ENCODE measurements around the gene DENND1A.

Gene DENND1A

DNA sequence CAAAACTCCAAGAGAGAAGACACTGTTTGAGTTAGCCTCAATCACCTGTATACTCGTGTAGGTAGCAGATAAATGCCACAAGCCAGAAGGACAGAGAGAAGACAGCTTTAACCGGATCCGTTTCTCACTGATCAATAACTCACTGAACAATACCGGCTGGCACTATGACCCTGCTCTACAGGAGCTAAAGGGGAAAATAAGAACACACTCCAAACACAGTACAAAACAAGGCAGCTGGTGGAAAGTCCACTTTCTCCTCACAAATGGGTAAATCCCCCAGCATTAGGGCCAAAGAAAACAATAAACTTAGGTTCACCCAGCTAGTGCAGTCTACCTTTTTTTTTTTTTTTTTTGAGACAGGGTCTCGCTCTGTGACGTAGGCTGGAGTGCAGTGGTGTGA is 404.5 kb downstream of the DENND1A start:
- Histone ChIP-seq H2BK5ac (ENCODE audit: low read depth, low read length, poor library complexity, severe bottlenecking) (no peak overlapping the region), H3K79me1 (replicated peaks; ENCODE audit: low read length, poor library complexity, severe bottlenecking) (no peaks in the 10 kb centered on the region), H3K4me2 (ENCODE audit: low read length, poor library complexity, severe bottlenecking) (no peak overlapping the region), H4K8ac (ENCODE audit: low read length) (no peak overlapping the region), H3K4ac (ENCODE audit: low read depth in 1 of 2, low read length in 2 of 2) (no peak overlapping the region), H3K9me3 (ENCODE audit: control insufficient read depth, low read length) (peaks cover 7% of the 10 kb centered on the region), H3K27me3 (ENCODE audit: control insufficient read depth in 1 of 2, insufficient read depth in 1 of 2, low read length in 2 of 2) (no peaks in the 10 kb centered on the region), H3K4me3 (ENCODE audit: insufficient read depth in 1 of 2, low read depth in 1 of 2, low read length in 2 of 2) (no peak overlapping the region), H2BK120ac (ENCODE audit: low read depth, low read length) (no peak overlapping the region), H2AK5ac (ENCODE audit: low read length, severe bottlenecking) (no peak overlapping the region), H3K18ac (ENCODE audit: low read depth in 1 of 2, low read length in 2 of 2) (no peak overlapping the region), H3K27ac (ENCODE audit: low read length, poor library complexity, severe bottlenecking) (no peak overlapping the region), H3K23ac (ENCODE audit: low read length in 2 of 2) (no peak overlapping the region), H2BK15ac (ENCODE audit: low read depth, poor library complexity, severe bottlenecking) (no peak overlapping the region), H4K91ac (ENCODE audit: low read length) (no peak overlapping the region), H3K9ac (ENCODE audit: low read length) (no peak overlapping the region), H2AFZ (ENCODE audit: low read depth, low read length) (no peak overlapping the region), H2BK12ac (ENCODE audit: low read length in 2 of 2) (no peak overlapping the region), H3K4me1 (ENCODE audit: control insufficient read depth, insufficient read depth, low read depth, low read length) (no peaks in the 10 kb centered on the region), H3K14ac (ENCODE audit: low read length in 2 of 2) (no peak overlapping the region), H3K36me3 (ENCODE audit: control insufficient read depth in 1 of 2, insufficient read depth in 2 of 2, low read depth in 1 of 2, low read length in 2 of 2) (peaks cover 0 to 4% of the 10 kb centered on the region in 2 experiments)
- DNase-seq = no peak
- WGBS = 96% methylated on average over 4 of the region's 6 CpGs

- H3K23ac ChIP-seq (ENCODE audit: low read length in 2 of 2) = no peak overlapping the region
- H3K18ac ChIP-seq (ENCODE audit: low read depth in 1 of 2, low read length in 2 of 2) = no peak overlapping the region
- 94% methylated on average over 6 of the region's 6 CpGs for WGBS
- no peak overlapping the region for H3K14ac ChIP-seq (ENCODE audit: low read length in 2 of 2)
- H2BK15ac ChIP-seq (ENCODE audit: low read depth, poor library complexity, severe bottlenecking) = no peak overlapping the region
- no peak overlapping the region for H4K91ac ChIP-seq (ENCODE audit: low read length)
- H3K4me3 ChIP-seq (ENCODE audit: insufficient read depth in 1 of 2, low read depth in 1 of 2, low read length in 2 of 2) = no peak overlapping the region
- no peak overlapping the region for H3K4me2 ChIP-seq (ENCODE audit: low read length, poor library complexity, severe bottlenecking)
- H3K27ac ChIP-seq (ENCODE audit: low read length, poor library complexity, severe bottlenecking) = no peak overlapping the region
- H3K36me3 ChIP-seq (ENCODE audit: control insufficient read depth in 1 of 2, insufficient read depth in 2 of 2, low read depth in 1 of 2, low read length in 2 of 2) = peaks cover 0 to 4% of the 10 kb centered on the region in 2 experiments
- no peak overlapping the region for H3K4ac ChIP-seq (ENCODE audit: low read depth in 1 of 2, low read length in 2 of 2)
- H3K27me3 ChIP-seq (ENCODE audit: control insufficient read depth in 1 of 2, insufficient read depth in 1 of 2, low read length in 2 of 2) = no peaks in the 10 kb centered on the region
- peaks cover 1% of the 10 kb centered on the region for H3K9me3 ChIP-seq (ENCODE audit: control insufficient read depth, low read length)
- no peak overlapping the region for H2BK5ac ChIP-seq (ENCODE audit: low read depth, low read length, poor library complexity, severe bottlenecking)
- DNase-seq = no peak
- no peak overlapping the region for H2AFZ ChIP-seq (ENCODE audit: low read depth, low read length)
- H3K9ac ChIP-seq (ENCODE audit: low read length) = no peak overlapping the region
- H4K8ac ChIP-seq (ENCODE audit: low read length) = no peak overlapping the region
- H2BK12ac ChIP-seq (ENCODE audit: low read length in 2 of 2) = no peak overlapping the region
- no peak overlapping the region for H2AK5ac ChIP-seq (ENCODE audit: low read length, severe bottlenecking)
- no peak overlapping the region for H2BK120ac ChIP-seq (ENCODE audit: low read depth, low read length)
- no peaks in the 10 kb centered on the region for H3K4me1 ChIP-seq (ENCODE audit: control insufficient read depth, insufficient read depth, low read depth, low read length)
- no peaks in the 10 kb centered on the region for H3K79me1 ChIP-seq (replicated peaks; ENCODE audit: low read length, poor library complexity, severe bottlenecking)
Measured at GRCh38 chr9:123524866-123525265, 405.1 kb downstream of the DENND1A start.

- 98% methylated on average over 2 of the region's 2 CpGs for WGBS
- no peak overlapping the region for H2BK15ac ChIP-seq (ENCODE audit: low read depth, poor library complexity, severe bottlenecking)
- H3K9ac ChIP-seq (ENCODE audit: low read length) = no peak overlapping the region
- no peak overlapping the region for H2BK5ac ChIP-seq (ENCODE audit: low read depth, low read length, poor library complexity, severe bottlenecking)
- no peaks in the 10 kb centered on the region for H3K9me3 ChIP-seq (ENCODE audit: control insufficient read depth, low read length)
- no peak overlapping the region for H3K18ac ChIP-seq (ENCODE audit: low read depth in 1 of 2, low read length in 2 of 2)
- H3K4me1 ChIP-seq (ENCODE audit: control insufficient read depth, insufficient read depth, low read depth, low read length) = no peaks in the 10 kb centered on the region
- H2AFZ ChIP-seq (ENCODE audit: low read depth, low read length) = no peak overlapping the region
- H4K8ac ChIP-seq (ENCODE audit: low read length) = no peak overlapping the region
- H2AK5ac ChIP-seq (ENCODE audit: low read length, severe bottlenecking) = no peak overlapping the region
- H3K27ac ChIP-seq (ENCODE audit: low read length, poor library complexity, severe bottlenecking) = no peak overlapping the region
- H3K4me3 ChIP-seq (ENCODE audit: insufficient read depth in 1 of 2, low read depth in 1 of 2, low read length in 2 of 2) = no peak overlapping the region
- H4K91ac ChIP-seq (ENCODE audit: low read length) = no peak overlapping the region
- no peak overlapping the region for H3K23ac ChIP-seq (ENCODE audit: low read length in 2 of 2)
- no peak overlapping the region for H2BK120ac ChIP-seq (ENCODE audit: low read depth, low read length)
- H3K27me3 ChIP-seq (ENCODE audit: control insufficient read depth in 1 of 2, insufficient read depth in 1 of 2, low read length in 2 of 2) = no peaks in the 10 kb centered on the region
- peaks cover 0 to 2% of the 10 kb centered on the region in 2 experiments for H3K36me3 ChIP-seq (ENCODE audit: control insufficient read depth in 1 of 2, insufficient read depth in 2 of 2, low read depth in 1 of 2, low read length in 2 of 2)
- H3K4ac ChIP-seq (ENCODE audit: low read depth in 1 of 2, low read length in 2 of 2) = no peak overlapping the region
- no peak overlapping the region for H3K4me2 ChIP-seq (ENCODE audit: low read length, poor library complexity, severe bottlenecking)
- no peak for DNase-seq
- no peak overlapping the region for H2BK12ac ChIP-seq (ENCODE audit: low read length in 2 of 2)
- no peak overlapping the region for H3K14ac ChIP-seq (ENCODE audit: low read length in 2 of 2)
- H3K79me1 ChIP-seq (replicated peaks; ENCODE audit: low read length, poor library complexity, severe bottlenecking) = no peaks in the 10 kb centered on the region
Measured at GRCh38 chr9:123523845-123524244, 406.1 kb downstream of the DENND1A start.

DNA sequence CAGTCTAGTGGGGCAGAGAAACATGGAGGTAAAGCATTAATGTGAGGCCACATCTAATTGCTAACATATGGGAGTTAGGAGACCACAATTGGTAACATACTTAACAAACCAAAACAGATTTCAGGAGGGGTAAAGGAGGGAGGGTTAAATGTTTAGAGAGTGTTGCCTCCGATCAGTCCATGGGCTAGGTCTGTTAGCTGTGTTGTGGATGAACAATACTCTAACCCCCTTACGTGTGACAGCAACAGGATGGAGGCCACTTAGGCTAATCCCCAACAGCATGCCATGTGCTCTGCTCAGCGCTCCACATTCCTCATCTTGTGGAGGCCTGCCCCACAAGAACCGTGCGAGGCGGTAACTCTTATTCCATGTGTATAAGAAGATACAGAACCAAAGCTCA is 406.9 kb downstream of the DENND1A start:
- no peak overlapping the region for H4K8ac ChIP-seq (ENCODE audit: low read length)

More for the DNA sequence above, 406.9 kb downstream of the DENND1A start:
- H3K4me2 ChIP-seq (ENCODE audit: low read length, poor library complexity, severe bottlenecking) = no peak overlapping the region
- no peak overlapping the region for H3K18ac ChIP-seq (ENCODE audit: low read depth in 1 of 2, low read length in 2 of 2)
- no peaks in the 10 kb centered on the region for H3K36me3 ChIP-seq (ENCODE audit: control insufficient read depth in 1 of 2, insufficient read depth in 2 of 2, low read depth in 1 of 2, low read length in 2 of 2)
- H3K9ac ChIP-seq (ENCODE audit: low read length) = no peak overlapping the region
- H3K27ac ChIP-seq (ENCODE audit: low read length, poor library complexity, severe bottlenecking) = no peak overlapping the region
- H3K4me1 ChIP-seq (ENCODE audit: control insufficient read depth, insufficient read depth, low read depth, low read length) = no peaks in the 10 kb centered on the region
- no peak overlapping the region for H2BK15ac ChIP-seq (ENCODE audit: low read depth, poor library complexity, severe bottlenecking)
- H3K4me3 ChIP-seq (ENCODE audit: insufficient read depth in 1 of 2, low read depth in 1 of 2, low read length in 2 of 2) = no peak overlapping the region
- H4K91ac ChIP-seq (ENCODE audit: low read length) = no peak overlapping the region
- H3K9me3 ChIP-seq (ENCODE audit: control insufficient read depth, low read length) = no peaks in the 10 kb centered on the region
- no peaks in the 10 kb centered on the region for H3K79me1 ChIP-seq (replicated peaks; ENCODE audit: low read length, poor library complexity, severe bottlenecking)
- H3K14ac ChIP-seq (ENCODE audit: low read length in 2 of 2) = no peak overlapping the region
- H2BK120ac ChIP-seq (ENCODE audit: low read depth, low read length) = no peak overlapping the region
- H2AFZ ChIP-seq (ENCODE audit: low read depth, low read length) = no peak overlapping the region
- no peak for DNase-seq
- 97% methylated on average over 6 of the region's 6 CpGs for WGBS
- H3K23ac ChIP-seq (ENCODE audit: low read length in 2 of 2) = no peak overlapping the region
- H2BK12ac ChIP-seq (ENCODE audit: low read length in 2 of 2) = no peak overlapping the region
- H2AK5ac ChIP-seq (ENCODE audit: low read length, severe bottlenecking) = no peak overlapping the region
- H3K27me3 ChIP-seq (ENCODE audit: control insufficient read depth in 1 of 2, insufficient read depth in 1 of 2, low read length in 2 of 2) = no peaks in the 10 kb centered on the region
- no peak overlapping the region for H3K4ac ChIP-seq (ENCODE audit: low read depth in 1 of 2, low read length in 2 of 2)
- no peak overlapping the region for H2BK5ac ChIP-seq (ENCODE audit: low read depth, low read length, poor library complexity, severe bottlenecking)
